DND-41 (cell line): Measurements from ENCODE around the gene PYGM.

Source experiments
- CTCF ChIP-seq: IDR thresholded peaks from 2 replicates; pipeline ENCODE4 v1.5.1; 2012; ENCODE audit warnings: borderline replicate concordance, low read length, moderate library complexity, mild to moderate bottlenecking; ENCODE audit not compliant: poor library complexity, severe bottlenecking; ENCODE audit errors: extremely low read depth
- EZH2 ChIP-seq: IDR thresholded peaks from 3 replicates; pipeline ENCODE4 v1.6.1; 2012; ENCODE audit warnings: borderline replicate concordance, low read depth, mild to moderate bottlenecking, moderate library complexity, low read length, inconsistent platforms; ENCODE audit not compliant: severe bottlenecking

- TF ChIP-seq CTCF = no peak
- TF ChIP-seq EZH2 = no peak
Observed at GRCh38 chr11:64745521-64746328, 14.0 kb downstream of the PYGM start.
